ENCODE measurements around the gene ANXA6.

The ANXA6 gene

GRCh38 chr5:151106043-151106442, 51.5 kb downstream of the ANXA6 start:
- Histone ChIP-seq H3K79me2 (ENCODE audit: low read length) (no peaks in the 10 kb centered on the region), H3K27ac (ENCODE audit: low read length) (no peak overlapping the region), H3K4me2 (ENCODE audit: low read length) (no peak overlapping the region), H3K36me3 (replicated peaks; ENCODE audit: low read depth, low read length) (no peaks in the 10 kb centered on the region), H3K4me3 (ENCODE audit: low read length) (no peak overlapping the region), H2AFZ (ENCODE audit: low read depth, low read length) (no peak overlapping the region), H3K4me1 (ENCODE audit: low read length) (peaks cover 13% of the 10 kb centered on the region), H3K9ac (ENCODE audit: low read length) (no peak overlapping the region), H3K9me3 (ENCODE audit: insufficient read depth, low read length) (no peaks in the 10 kb centered on the region), H3K27me3 (ENCODE audit: low read depth, low read length) (peaks cover 2% of the 10 kb centered on the region), H4K20me1 (ENCODE audit: insufficient read depth, low read length) (no peaks in the 10 kb centered on the region)
- no peak for TF ChIP-seq EZH2phosphoT487 (IDR thresholded peaks at IDR 0.05; ENCODE audit: low read depth)
- TF ChIP-seq, protein P1, sequence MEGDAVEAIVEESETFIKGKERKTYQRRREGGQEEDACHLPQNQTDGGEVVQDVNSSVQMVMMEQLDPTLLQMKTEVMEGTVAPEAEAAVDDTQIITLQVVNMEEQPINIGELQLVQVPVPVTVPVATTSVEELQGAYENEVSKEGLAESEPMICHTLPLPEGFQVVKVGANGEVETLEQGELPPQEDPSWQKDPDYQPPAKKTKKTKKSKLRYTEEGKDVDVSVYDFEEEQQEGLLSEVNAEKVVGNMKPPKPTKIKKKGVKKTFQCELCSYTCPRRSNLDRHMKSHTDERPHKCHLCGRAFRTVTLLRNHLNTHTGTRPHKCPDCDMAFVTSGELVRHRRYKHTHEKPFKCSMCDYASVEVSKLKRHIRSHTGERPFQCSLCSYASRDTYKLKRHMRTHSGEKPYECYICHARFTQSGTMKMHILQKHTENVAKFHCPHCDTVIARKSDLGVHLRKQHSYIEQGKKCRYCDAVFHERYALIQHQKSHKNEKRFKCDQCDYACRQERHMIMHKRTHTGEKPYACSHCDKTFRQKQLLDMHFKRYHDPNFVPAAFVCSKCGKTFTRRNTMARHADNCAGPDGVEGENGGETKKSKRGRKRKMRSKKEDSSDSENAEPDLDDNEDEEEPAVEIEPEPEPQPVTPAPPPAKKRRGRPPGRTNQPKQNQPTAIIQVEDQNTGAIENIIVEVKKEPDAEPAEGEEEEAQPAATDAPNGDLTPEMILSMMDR (IDR thresholded peaks at IDR 0.05; ENCODE audit: low read depth, low read length), result no peak

DNA sequence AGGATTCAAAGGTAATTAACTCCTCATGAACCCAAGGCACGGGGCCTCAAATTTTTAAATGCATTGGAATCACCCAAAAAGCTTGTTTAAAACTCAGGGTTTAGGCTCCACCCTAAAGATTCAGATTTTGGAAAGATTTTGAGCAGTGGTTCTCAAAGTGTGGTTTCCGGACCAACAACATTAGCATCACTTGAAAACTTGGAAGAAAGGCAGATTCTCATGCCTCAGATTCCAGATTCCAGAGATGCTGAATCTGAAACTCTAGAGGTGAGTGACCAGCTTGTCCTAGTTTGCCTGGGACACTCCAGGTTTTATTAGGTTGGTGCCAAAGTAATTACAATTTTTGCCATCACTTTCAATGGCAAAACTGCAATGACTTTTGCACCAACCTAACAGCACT, 52.0 kb downstream of the ANXA6 start:
- Histone ChIP-seq H3K9ac (ENCODE audit: low read length) (no peak overlapping the region), H3K4me3 (ENCODE audit: low read length) (no peak overlapping the region), H3K79me2 (ENCODE audit: low read length) (no peaks in the 10 kb centered on the region), H3K36me3 (replicated peaks; ENCODE audit: low read depth, low read length) (no peaks in the 10 kb centered on the region), H3K4me2 (ENCODE audit: low read length) (no peak overlapping the region), H3K9me3 (ENCODE audit: insufficient read depth, low read length) (no peaks in the 10 kb centered on the region), H3K27ac (ENCODE audit: low read length) (no peak overlapping the region), H3K27me3 (ENCODE audit: low read depth, low read length) (peaks cover 2% of the 10 kb centered on the region), H2AFZ (ENCODE audit: low read depth, low read length) (no peak overlapping the region), H4K20me1 (ENCODE audit: insufficient read depth, low read length) (no peaks in the 10 kb centered on the region), H3K4me1 (ENCODE audit: low read length) (peaks cover 8% of the 10 kb centered on the region)
- TF ChIP-seq, protein P1 (IDR thresholded peaks at IDR 0.05; ENCODE audit: low read depth, low read length), result no peak
- no peak for TF ChIP-seq EZH2phosphoT487 (IDR thresholded peaks at IDR 0.05; ENCODE audit: low read depth)

DNA sequence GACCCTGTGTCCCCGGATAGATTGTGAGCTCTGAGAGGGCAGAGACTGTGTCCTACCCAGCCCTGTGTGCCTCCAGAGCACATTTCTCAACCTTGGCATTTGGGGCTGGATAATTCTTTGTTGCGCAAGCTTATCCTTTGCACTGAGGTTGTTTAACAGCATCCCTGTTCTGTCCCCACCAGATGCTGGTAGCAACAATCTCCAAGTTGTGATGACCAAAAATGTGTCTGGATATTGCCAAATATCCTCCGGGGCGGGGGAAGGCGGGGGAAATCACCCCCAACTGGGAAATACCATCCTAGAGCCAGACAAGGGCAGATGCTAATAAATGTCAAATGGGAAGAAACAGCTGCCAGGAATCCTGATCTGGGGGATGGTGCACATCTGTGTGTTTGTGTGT, 52.8 kb downstream of the ANXA6 start:
- H3K79me2 ChIP-seq (ENCODE audit: low read length), result no peaks in the 10 kb centered on the region
- no peak overlapping the region for H3K4me2 ChIP-seq (ENCODE audit: low read length)
- H3K36me3 ChIP-seq (replicated peaks; ENCODE audit: low read depth, low read length), result no peaks in the 10 kb centered on the region
- no peaks in the 10 kb centered on the region for H3K9me3 ChIP-seq (ENCODE audit: insufficient read depth, low read length)
- H3K4me3 ChIP-seq (ENCODE audit: low read length), result no peak overlapping the region
- no peak overlapping the region for H3K27ac ChIP-seq (ENCODE audit: low read length)
- no peaks in the 10 kb centered on the region; the same call in 1 of the 2 replicates for H3K27me3 ChIP-seq (ENCODE audit: low read depth, low read length)
- H3K4me1 ChIP-seq (ENCODE audit: low read length), result peaks cover under 1% of the 10 kb centered on the region
- no peaks in the 10 kb centered on the region for H4K20me1 ChIP-seq (ENCODE audit: insufficient read depth, low read length)
- H3K9ac ChIP-seq (ENCODE audit: low read length), result no peak overlapping the region
- no peak overlapping the region for H2AFZ ChIP-seq (ENCODE audit: low read depth, low read length)
- TF ChIP-seq, protein P1 (IDR thresholded peaks at IDR 0.05; ENCODE audit: low read depth, low read length), result no peak
- no peak for TF ChIP-seq EZH2phosphoT487 (IDR thresholded peaks at IDR 0.05; ENCODE audit: low read depth)

GRCh38 chr5:151101746-151102145, 55.8 kb downstream of the ANXA6 start:
- no peak overlapping the region for H2AFZ ChIP-seq (ENCODE audit: low read depth, low read length)
- H4K20me1 ChIP-seq (ENCODE audit: insufficient read depth, low read length), result no peaks in the 10 kb centered on the region
- peaks cover 22% of the 10 kb centered on the region for H3K4me1 ChIP-seq (ENCODE audit: low read length)
- no peaks in the 10 kb centered on the region; the same call in 1 of the 2 replicates for H3K27me3 ChIP-seq (ENCODE audit: low read depth, low read length)
- H3K9ac ChIP-seq (ENCODE audit: low read length), result no peak overlapping the region
- H3K4me2 ChIP-seq (ENCODE audit: low read length), result no peak overlapping the region
- H3K27ac ChIP-seq (ENCODE audit: low read length), result no peak overlapping the region
- no peak overlapping the region for H3K4me3 ChIP-seq (ENCODE audit: low read length)
- no peaks in the 10 kb centered on the region for H3K79me2 ChIP-seq (ENCODE audit: low read length)
- H3K9me3 ChIP-seq (ENCODE audit: insufficient read depth, low read length), result no peaks in the 10 kb centered on the region
- TF ChIP-seq, protein P1 (IDR thresholded peaks at IDR 0.05; ENCODE audit: low read depth, low read length), result no peak
- TF ChIP-seq EZH2phosphoT487 (IDR thresholded peaks at IDR 0.05; ENCODE audit: low read depth), result no peak
- no peaks in the 10 kb centered on the region for H3K36me3 ChIP-seq (replicated peaks; ENCODE audit: low read depth, low read length)

Measured in OCI-LY3 (cell line).